ENCODE results near the gene NPLOC4.

- TF ChIP-seq POLR2A (IDR thresholded peaks at IDR 0.05), result no peak
- no peak for TF ChIP-seq CTCF (IDR thresholded peaks at IDR 0.05)
Measured at GRCh38 chr17:81575836-81576235, 61.1 kb downstream of the NPLOC4 start.

Data from stomach (tissue), 4 donors.